NK-92 (cell line): ENCODE results near the gene MINDY2.

Experiments used
- DNase-seq: peaks from one replicate; lab custom pipeline; 2025; ENCODE audit not compliant: unreplicated experiment; lab: John Stamatoyannopoulos, UW

Gene MINDY2, protein sequence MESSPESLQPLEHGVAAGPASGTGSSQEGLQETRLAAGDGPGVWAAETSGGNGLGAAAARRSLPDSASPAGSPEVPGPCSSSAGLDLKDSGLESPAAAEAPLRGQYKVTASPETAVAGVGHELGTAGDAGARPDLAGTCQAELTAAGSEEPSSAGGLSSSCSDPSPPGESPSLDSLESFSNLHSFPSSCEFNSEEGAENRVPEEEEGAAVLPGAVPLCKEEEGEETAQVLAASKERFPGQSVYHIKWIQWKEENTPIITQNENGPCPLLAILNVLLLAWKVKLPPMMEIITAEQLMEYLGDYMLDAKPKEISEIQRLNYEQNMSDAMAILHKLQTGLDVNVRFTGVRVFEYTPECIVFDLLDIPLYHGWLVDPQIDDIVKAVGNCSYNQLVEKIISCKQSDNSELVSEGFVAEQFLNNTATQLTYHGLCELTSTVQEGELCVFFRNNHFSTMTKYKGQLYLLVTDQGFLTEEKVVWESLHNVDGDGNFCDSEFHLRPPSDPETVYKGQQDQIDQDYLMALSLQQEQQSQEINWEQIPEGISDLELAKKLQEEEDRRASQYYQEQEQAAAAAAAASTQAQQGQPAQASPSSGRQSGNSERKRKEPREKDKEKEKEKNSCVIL

DNA sequence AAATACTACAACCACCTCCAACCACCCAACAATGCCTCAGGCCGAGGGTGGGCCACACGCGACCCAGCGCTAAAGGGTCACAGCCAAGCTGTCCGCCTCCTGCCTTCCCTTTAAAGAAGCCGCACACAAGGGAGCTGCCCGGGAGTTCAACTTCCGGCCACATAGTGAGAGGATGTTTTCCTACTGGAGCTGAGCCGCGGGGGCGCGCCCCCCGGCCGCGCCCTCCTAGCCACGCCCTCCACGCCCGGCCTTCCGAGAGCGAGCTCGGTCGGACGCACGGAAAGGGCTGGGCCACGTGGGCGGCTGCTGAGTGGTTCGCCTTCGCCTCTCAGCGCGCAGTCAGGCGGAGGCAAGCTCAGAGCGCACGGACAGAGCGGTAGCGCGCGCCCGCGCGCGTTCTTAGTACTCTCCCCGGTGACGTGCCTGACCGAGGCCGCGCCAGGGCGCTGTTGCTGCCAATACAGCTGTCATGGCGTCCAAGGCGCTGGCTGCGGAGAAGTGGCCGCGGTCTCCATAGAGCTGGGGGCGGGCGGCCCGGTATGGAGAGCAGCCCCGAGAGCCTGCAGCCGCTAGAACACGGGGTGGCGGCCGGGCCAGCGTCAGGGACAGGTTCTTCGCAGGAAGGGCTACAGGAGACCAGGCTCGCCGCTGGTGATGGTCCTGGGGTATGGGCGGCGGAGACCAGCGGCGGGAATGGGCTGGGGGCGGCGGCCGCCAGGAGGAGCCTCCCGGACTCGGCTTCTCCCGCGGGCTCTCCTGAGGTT lies at the start of gene MINDY2:
MINDY2 (plus strand) TSS at position 446 of the 764 bp plus-strand sequence; CDS start at position 540, 94 bp downstream.
- peak; percentile 37 for DNase-seq

DNA sequence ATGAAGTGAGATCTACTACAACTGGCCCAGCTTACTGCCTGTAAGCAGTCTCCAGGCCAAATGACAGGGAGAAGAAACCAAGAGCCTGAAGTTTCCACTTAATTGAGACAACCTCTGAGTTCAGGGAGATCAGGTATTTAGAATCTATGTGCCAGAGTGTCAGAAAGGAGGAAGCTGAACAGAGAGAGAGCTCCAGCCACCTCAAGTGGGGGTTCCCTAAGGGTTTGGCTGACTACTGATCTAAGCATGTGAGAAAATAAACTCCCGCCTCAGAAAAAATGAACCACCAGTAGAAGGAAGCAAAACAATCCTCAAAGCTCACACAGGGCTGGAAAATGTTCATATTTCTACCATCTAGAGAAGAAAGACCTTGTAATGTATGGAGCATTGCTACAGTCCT lies 46.6 kb upstream of the MINDY2 start:
- no peak for DNase-seq

DNA sequence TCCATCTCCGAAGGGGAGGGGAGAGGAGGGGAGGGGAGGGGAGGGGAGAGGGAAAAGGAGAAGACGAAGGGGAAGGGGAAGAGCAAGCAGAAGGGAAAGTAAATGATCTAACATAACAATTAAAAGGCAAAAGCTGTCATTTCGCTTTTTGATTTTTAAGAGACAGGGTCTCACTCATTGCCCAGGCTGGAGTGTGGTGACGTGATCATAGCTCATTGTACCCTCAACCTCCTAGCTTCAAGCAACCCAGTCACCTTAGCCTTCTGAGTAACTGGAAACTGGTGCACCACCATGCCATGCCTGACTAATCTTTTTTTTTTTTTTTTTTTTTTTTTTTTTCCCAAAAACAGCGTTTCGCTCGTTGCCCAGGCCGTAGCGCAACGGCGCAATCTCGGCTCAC lies 44.2 kb upstream of the MINDY2 start:
- DNase-seq: no peak

DNA sequence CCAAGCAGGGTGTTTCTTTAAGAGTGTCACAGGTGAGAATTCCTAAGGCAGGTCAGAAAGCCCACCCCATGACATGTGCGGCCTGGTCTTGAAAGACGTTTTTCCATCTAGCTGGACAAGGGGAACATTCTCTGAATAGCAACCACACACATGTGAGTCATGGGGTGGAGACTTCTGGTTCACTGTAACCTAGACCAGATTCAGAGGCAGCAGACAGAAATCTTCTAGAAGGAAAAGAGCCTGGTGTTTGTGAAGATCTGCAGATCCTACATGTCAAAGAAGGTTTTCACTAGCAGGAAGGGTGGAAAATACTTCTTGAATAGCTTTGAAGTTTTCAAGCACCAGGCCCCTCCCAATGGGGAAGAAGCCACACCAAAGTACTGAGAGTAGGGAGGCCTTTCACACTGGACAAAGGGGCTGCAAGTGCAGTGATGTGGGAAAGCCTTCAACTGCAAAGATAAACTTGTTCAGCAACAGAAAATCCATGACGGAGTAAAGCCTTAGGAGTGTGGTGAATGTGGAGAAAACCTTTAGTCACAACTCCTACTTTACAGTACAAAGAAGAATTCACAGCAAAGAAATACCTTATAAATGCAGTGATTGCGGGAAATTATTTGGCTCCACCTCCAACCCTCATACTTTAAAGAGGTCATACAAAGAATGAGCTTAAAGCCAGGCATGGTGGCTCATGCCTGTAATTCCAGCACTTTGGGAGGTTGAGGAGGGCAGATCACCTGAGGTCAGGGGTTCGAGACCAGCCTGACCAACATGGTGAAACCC lies 39.2 kb upstream of the MINDY2 start:
- no peak for DNase-seq

DNA sequence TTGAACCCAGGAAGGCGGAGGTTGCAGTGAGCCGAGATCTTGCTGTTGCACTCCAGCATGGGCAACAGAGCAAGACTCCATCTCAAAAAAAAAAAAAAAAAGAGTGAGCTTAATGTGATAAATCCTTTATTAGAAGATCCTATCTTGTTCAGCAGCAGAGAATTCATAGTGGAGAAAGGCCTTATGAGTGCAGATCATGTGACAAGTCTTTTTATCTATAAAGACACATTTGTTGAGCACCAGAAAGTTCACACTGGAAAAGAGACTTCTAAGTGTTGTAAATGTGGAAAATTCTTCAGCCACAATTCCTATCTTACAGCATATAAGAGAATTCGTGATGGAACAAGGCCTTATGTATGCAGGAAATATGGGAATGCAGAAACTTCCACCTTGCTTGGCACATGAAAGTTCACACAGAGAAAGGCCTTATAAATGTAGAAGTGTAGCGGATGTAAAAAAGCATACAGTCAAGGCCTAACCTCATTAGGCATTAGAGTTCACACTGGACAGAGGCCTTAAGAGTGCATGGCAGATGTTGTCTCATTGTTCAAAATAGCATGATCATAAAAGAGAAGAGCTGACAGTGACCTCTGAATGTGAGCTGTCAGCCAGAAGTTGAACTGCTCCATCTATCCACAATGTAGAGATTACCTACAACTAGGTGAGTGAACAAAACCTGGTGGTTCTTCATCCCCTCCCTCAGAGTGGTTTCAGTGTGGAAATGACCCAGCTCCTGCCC lies 38.3 kb upstream of the MINDY2 start:
- DNase-seq: no peak

DNA sequence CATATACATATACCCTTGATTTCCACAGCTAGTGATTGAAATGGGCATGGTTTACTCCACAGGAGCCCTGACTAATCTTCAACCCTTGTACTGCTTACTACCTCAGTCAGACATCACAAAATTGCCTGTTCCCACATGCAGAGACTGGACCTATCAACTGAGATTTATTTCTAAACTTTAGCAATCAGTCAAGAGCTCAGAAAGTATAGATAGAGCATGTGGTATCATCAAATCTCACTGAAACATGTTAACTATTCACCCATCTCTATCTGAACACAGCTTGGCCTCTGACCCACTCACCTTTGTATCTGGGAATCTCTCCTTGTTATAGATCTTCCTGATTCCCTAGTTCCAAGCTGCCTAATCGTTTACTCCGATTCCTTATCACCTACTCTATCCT lies 36.2 kb upstream of the MINDY2 start:
- DNase-seq: no peak

DNA sequence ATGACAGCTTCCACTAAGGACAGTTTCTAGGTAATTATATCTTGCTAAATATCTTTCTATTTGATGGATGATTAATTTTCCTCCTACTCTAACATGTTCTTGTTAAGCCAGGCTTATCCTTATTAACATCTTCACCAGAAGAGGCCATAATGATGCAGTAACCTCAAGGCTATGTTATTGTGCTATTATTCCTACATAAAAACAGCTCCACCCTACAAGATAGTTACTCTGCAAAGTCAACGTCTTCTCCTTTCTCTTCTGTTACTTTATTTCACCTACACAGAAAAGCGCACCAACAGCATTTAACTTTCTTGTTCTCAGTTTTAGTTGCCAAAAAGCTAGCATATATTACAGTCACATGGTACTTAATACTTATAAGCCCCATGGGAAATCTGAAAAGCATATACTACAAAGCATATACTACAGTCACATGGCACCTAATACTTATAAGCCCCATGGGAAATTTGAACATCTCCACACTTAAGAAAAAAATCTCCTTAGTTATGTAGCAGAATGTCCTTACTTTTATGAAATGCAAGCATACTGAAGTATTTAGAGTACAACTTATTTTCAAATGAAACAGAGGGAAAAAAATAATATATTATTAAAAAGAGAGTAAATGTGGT lies 35.0 kb upstream of the MINDY2 start:
- DNase-seq: no peak

DNA sequence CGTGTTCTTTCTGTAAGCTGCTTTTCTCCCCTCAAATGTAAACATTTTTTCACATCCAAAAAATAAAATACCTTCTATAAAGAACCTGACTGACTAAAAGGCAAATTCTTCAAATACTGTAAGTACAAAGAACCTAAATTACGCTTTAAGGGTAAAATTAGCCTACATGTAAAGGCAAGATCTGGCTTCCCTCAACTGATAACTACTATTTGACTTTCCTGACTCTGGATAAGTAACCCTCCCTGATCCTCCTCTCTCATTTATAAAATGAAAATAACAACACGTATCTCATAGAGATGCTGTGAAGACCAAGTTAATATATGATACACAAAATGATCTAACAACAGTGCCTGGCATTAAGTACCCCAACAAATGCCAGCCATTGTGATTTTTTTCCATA lies 33.8 kb upstream of the MINDY2 start:
- no peak for DNase-seq

DNA sequence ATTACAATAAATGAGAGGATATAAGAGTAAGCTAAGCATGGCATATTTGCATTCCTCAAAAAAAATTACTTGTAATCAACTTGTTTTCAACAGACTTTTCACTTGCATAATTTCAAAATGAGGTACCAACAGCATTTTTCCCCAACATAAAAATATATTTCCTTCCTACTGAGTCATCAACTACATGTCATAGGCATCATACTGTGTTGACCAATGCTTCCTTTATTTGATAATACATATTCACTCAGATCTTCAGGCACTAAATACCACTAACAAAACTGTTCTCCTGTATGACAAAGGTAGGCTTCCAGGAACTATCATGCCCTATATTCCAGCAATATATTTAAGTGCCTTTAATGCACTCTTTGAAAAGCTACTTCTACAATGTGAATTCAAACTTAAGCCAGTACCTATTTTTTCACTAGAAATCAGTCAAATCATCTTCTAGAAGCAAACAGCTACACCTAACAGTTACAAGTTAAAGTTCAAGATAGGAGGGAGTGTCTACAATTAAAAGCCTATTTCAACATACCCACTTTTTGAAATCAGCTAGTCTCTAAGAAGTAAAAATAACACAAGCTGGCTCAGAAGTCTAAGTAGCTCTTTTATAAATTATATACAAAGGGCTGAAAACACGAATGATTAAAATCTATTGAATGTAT lies 32.9 kb upstream of the MINDY2 start:
- DNase-seq: no peak

DNA sequence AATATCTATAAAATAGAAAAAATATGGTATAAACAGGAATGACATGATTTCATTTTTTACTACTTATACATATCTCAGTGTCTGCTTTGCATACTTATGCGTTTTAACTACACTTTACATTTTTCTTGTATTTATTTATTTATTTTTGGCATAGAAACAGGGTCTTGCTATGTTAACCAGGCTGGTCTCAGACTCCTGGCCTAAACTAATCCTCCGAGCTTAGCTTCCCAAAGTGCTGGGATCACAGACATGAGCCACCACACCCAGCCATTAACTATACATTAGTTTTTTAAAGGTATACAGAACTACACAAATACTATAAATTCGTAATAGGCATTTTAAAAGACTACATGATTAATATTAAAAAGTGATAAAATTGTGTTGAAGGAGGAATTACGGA lies 30.7 kb upstream of the MINDY2 start:
- DNase-seq: no peak

DNA sequence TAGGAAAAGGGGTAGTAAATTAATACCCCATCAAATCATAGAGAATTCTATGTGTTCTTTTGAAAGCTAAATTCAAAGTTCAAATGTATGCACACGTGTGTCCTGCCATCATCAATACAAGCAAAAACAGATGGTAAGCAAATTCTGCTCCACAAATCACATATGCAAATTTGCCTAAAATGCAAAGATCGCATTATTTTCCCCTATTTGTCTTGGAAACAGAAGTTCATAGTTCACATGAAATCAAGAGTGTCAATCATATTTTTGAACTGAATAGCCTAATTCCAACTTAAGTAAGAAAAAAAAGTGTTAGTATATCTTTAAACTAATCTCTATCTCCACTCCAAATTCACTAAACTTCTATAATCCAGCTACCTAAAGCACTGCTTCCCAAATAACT lies 30.1 kb upstream of the MINDY2 start:
- no peak for DNase-seq

DNA sequence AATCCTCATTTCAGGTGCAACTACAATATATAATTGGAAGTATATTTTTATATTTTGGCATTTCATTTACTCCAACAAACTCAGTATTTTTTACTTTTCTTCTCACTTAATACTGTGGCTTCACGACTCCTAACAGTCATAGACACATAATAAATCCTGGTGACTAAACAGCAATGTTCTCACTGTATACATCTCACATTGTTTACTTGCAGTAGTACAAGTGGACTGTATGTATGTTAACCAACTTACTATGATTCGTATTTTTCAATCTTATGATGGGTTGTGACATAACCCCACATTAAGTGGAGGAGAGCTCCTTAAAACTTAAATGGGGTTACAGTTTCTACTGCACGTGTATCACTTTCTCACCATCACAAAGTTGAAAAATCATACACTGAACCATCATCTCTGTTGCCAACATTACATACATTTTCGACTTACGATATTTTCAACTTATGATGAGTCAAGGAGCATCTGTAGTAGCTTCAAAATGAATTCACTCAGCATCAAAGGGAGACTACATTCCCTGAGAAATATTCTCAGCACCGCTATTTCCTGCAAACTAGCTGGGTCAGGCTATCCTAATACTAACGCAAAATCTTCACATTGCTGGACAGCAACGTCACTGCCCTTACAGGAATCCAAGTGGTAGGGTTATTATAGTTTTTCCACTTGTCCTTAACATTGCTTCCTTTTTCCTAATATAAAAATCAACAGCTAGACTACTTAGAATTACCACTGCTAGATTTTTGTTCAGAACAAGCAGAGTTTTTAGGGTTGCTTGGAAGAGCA lies 28.9 kb upstream of the MINDY2 start:
- no peak for DNase-seq

DNA sequence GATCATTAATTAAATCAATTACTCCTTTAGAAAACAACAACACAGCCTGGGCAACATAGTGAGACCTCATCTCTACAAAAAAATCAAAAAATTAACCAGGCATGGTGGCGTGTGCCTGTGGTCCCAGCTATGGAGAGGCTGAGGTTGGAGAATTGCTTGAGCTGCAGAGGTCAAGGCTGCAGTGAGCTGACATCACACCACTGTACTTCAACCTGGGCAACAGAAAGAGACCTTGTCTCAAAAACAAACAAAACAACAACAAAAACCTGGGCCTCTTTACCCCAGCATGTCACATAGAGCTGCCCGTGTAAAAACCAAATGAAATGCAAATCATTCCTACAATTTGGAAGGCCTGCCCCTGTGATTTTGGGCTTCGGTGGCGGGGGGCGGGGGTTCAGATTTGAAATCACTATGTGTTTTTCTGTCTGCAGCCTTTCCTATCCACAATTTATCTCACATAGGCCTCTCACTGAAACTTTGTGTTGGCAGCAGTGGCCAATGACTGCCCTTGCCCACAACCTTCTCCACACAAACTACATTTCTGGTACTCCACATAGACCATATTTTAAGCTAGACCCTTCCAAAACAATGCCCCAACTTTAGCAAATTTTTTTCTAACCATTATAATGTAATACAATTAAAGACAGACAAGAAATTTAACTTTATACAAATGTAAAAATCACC lies 28.1 kb upstream of the MINDY2 start:
- no peak for DNase-seq

DNA sequence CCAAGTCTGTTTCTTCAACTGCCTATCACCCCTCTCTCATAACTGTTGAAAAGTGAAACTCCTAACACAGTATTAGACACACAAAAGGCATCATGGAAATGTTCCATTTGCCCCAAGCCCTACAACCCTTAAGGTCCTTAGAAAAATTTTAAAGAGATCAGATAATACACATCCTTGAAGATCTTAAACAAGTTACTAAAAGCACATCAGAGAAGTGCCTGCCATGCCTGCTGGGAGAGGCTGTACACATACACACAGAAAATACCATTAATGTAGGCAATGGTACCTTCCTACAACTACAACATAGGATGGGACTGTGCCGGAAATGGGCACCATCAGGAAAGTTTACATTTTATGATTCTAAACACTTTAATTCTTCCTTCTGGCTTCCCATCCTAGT lies 24.9 kb upstream of the MINDY2 start:
- DNase-seq: no peak

DNA sequence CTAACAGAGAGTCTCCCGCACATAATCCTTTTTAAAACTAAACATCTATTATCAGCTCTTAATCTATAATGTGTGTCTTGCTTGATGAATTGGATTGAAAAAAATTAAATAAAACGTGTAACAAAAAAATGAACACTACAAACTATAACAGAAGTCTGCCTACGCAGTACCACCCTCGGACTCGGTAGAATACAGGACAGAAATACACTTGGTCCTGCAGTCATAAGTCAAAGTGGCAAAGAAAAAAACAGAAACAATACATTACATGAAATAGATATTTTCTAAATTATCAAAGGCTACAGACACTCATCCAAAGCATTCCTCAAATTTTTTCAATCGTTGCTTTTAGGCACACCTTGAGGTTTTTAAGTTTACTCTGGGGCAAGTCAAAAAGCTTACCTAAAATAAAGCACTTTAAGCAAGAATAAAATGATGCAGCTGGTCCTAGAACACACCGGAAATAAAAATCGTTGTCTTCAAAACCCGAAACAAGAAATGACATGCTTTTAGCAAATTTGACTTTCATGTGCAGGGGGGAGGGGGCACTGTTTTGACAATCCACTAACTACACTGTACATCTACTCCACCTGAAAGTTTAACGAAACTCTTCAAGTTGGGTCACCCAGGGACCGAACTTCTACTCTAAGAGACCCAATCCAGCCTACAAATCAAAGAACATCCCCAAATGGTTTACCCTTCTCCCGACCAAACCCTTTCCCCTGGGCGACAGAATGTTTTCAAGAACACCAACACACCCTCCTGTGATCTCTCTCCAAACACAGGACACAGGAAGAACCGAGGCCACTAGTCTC lies 22.9 kb upstream of the MINDY2 start:
- DNase-seq: no peak

DNA sequence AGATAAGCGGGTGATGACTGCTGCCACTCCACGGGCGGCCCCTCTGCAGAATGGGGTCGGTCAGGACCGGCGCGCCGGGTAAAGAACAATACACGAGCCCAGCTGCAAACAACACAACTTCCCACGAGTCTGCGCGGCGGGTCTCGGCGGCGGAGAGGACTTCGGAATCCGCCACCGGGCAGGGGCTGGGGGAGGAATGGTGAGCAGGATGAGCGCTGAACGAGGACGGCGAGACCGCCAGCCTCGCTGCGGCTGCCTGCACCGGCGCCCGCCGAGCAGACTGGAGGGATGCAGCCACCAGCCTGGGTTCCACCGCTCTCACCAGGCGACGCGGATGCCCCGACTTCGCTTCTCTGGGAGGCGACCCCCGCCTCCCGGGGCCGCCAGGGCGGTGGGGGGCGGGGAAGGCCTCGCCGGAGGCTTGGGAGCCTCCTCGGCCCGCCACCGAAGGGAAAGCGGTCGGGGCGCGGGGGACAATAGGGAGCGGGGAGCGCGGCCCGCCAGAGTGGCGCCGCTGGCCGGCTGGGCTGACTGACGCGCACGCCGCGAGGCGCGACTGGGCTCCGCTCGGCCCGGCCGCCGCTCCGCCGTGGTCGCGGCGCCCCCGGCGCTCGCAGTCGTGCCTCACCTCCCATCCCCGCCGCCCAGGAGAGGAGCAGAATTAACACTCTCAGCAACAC lies 22.1 kb upstream of the MINDY2 start:
- DNase-seq: no peak
